Stimulated activated CD4-positive, alpha-beta T cell treated with anti-CD3 and anti-CD28 coated beads, Interleukin-15, amount 100 ng/mL, for 48 hours (primary cell): ENCODE measurements around the gene DAPK1.

Experiments
- DNase-seq, 2 donors: peaks; one replicate each; pipeline ENCODE4 v3.0.0-alpha.2; 2020; ENCODE audit warnings: low read depth in 2 of 2

The DAPK1 gene

DNA sequence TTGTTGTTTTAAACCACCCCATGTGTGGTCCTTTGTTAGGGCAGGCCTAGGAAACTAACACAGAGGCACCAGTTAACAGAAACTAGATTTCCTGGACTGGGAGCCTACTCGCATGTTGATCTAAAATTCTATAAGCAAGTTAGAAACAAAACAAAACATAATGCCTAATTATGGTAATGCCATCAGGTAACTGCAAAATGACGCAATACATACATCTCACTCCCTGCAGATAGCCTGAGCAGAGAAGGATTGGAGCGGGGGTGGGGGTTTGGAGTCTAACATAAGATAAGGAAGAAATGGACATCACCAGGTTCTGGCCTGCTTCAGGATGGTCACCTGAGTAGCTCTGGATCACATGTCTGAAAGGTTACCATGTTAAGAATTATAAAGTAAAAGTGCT lies 114.9 kb downstream of the DAPK1 start:
- DNase-seq: no peak

DNA sequence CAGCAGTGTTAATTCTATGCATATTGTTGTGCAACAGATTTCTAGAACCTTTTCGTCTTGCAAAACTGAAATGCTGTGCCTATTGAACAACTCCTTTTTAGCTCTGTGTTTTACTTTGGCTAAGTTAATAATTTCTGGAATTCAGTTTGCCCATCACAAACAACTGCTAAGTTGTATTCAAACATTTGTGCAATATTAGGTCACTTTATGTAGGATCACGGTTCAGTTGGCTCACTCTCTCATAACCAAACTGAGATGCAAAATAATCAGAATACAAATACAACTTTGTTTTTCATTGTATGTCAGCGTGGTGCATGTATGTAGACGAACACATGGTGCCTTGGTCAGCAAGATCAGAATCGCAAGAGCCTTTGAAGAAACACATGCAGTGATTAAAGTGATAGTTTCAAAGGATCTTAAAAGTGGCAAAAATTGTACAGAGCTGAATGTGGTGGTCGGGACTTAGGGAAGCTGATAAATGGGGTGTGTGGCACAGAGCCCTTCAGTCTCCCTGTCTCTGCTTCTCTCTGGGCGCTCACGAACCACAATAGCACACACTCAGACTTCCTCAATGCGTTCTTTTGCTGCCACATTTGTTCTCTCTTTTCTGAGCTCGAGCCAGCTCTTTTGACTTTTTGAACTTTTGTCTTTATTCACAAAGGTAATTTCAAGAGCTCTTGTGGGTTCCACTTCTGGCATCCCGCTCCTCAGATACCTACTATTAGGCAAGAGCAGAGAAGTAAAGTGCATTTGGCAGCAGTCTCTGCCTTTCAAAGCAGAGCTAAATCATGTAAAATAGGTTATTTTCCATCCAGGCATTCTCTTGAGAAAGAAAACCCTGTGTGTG lies 115.8 kb downstream of the DAPK1 start:
- no peak for DNase-seq

DNA sequence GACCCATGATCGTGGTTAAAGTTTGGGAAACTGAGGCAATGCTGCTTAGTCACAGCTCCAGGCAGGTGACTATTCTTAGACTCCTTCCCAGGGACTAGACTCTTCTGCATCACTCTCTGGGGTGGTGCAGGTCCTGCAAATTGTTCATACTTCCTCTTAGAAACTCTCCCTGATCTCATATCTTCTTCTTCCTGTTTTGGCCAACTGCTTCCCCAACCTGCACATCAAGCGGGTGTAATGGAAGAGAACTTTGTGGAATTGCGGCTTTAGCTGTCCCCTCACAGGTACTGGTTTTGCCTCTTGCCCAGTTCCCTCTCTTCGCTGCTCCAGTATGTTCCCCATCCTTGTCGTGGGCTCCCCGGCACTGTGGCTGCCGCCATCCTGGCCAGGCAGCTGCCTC lies 116.7 kb downstream of the DAPK1 start:
- DNase-seq: no peak

GRCh38 chr9:87615136-87615535 lies 117.5 kb downstream of the DAPK1 start:
- no peak for DNase-seq

GRCh38 chr9:87615547-87616148 lies 118.0 kb downstream of the DAPK1 start:
- no peak for DNase-seq

- no peak for DNase-seq
These were observed 120.6 kb downstream of the DAPK1 start for GRCh38 chr9:87618226-87618625.

DNA sequence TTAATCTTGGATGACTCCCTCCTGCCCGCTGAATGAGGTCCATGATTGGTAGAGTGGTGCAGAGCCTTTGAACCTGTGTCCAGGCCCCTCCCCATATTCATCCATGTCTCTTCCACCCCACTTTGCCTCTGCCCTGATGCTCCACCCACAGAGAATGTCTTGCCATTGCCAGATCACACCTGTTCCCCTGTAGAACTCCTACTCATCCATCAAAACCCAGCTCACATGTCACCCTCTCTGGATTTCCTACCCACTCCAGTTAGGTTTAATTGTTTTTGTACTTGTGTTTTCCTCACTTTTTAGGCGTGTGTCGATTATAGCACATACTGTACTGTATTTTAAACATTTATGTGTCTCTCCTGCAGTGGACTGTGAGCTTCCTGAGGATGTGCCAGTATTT lies 121.3 kb downstream of the DAPK1 start:
- no peak for DNase-seq

- no peak for DNase-seq
These were observed 121.7 kb downstream of the DAPK1 start for GRCh38 chr9:87619346-87619745.

DNA sequence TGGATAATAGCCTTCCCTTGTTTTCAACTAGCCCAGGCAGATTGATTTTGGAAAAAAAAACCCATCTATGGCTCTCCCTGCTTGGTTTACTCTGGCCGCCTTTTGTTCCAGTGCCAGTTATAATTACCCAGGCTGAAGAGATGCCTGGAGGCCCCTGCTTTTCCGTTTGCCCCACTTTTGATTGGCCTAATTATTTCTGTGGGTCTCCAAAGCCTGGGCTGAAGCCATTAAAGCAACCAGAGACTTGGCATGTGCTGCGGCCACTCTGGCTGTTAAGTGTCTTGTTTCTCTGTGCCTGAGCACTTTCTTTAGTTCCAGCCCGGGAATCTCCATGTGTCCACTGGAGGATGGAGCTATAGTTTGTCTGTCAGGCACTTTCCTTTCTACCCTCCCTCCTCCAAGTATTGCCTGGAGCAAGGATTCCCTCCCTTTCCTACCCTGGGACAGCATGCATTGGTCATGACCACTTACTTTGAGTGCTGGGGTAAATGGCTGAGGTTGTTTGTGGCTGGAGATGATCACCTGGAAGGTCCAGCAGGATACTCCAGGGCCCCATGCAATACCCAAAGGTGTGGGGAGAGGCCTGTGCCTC lies 123.2 kb downstream of the DAPK1 start:
- DNase-seq: no peak

DNA sequence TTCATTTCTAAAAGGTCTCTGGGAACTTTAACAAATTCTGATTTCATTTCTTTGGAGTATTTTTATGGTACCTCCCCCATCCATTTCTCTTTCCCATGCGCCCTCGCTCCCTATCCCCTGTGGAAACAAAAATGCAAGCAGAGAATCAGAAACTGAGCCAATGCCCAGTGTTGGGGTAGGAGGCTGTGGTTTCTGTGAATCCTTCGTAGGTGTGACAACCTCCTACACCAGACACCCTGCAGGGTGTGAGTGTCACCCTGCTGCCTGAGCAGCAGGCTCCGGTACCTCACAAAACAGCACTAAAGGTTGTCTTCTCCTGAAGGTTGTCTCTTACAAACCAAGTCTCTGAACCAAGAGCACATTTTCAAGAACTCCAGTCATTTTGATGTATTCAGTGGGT lies 124.4 kb downstream of the DAPK1 start:
- no peak for DNase-seq

DNA sequence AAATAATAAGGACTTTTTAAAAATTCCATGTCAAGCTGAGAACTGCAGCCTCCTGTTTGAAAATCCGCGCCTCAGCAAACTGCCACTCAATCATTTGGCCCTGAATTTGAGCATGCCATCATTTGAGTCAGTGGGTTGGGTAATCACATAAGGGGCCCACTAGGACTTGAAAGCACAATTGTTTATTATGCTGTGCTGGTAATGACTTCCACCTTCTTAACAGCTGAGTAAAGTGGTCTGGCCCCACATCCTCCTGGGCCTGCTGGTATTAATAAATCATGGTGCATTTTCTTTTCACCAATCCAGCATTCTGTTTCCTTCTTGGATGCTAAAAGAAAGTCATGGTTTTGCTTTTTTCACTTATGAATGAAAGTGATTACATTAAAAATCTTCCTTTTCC lies 125.3 kb downstream of the DAPK1 start:
- no peak for DNase-seq

DNA sequence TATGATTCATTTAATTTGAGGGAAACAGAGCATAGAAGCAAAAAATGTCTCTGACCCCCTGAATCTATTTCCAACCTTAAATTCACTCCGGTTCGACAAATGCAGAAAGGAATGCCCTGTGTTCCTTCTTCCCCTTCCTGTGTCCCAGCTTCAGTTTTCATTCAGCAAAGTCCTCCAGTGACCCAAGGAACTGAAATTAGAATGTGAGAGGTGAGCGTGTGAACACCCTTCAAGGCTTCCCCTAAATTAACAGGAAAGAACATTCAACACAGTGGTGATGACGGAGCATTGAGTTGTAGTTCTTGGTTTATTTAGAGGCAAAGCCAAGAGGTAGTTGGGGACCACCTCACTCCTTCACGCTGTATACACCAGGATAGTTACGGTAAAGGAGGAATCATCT lies 130.7 kb downstream of the DAPK1 start:
- DNase-seq: no peak

DNA sequence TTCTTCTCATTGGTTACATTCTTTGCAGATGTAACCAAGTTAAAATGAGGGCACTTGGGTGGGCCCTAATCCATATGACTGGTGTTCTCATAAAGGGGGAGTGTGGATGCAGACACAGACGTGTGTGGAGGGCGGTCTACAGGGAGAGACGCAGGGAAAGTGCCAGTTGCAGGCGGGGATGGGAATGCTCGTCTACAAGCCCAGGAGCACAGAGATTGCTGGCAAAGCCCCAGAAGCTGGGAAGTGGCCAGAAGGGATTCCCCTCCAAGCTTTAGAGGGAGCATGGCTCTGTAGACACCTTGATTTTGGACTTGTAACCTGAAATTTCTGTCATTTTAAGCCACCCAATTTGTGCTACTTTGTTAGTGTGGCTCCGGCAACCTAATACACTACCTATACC lies 131.4 kb downstream of the DAPK1 start:
- DNase-seq: no peak

GRCh38 chr9:87630266-87630665 lies 132.6 kb downstream of the DAPK1 start:
- no peak for DNase-seq

DNA sequence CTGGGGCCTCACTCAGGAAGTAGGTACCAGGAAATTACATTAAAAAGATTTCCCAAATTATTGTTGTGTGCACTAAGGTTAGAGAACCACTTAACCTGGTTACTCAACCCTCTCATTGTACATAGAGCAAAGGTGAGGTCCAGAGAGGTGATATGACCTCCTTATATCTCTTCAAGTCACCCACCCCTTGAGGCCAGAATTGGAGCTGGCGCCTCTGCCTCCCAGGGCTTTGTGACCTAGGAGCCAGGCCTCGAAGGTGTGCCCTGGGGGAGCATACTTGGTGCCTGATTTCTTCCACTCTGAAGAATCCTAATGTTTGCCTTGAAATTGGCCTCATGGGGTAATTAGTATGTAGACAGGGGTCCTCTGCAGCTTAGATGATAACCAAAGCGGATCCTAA lies 133.2 kb downstream of the DAPK1 start:
- no peak for DNase-seq

DNA sequence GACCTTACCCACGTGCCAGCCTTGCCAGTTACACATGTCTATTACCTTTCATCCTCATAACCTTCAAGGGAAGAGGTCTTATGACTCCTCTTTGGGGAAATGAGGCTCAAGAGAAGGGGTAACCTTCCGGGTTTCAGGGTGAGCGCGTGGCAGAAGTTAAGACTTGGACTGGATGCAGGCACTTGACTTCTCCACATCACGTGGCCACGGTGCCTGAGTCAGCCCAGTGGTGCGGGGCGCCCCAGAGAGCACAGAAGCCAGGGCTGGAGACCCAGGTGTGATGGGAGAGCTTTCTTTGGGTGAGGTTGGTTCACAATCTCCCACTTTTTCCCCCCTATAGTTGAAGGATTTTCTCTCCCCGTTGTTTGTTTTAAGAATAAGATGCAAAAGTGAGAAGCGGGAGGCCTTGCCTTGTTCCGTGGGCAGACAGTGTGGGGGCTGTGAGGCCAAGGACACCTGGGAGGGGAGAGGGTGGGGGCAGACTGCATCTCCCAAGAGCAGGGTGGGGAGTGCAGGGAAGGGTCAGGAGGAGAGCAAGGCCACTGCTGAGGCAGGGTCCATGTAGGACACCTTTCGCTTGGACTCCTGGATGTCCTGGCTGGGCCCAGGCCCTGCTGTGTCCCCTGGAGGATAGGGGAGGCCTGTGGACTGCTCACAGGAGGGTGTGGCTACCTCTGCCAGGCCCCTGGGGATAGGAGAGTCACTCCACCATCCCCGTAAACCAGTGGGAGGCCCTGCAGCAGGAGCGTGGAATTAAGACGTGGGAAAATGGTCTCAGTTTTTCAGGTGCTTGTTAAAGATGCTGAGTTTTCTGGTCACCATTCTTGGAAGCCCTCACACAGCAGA lies 138.2 kb downstream of the DAPK1 start:
- DNase-seq: no peak

- DNase-seq: no peak
These were observed 140.6 kb downstream of the DAPK1 start for GRCh38 chr9:87638292-87638691.

DNA sequence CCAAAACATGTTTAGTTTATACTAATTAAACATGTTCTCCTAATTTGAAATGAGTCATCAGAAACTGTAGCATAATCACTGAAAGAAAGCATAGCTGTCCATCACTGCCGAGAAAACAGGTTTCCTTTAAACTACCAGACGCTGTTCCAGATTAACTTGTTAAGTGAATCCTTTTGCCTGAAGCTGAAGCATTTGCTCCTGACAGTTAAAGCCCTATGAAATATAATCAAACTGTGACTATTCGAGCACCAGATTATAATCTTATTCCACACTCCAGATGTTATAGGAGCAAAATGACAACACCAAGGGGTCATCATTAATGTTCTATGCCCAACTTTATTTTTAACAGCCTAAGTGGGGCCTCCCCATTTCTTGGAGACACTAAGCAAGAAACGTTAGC lies 142.3 kb downstream of the DAPK1 start:
- no peak for DNase-seq

DNA sequence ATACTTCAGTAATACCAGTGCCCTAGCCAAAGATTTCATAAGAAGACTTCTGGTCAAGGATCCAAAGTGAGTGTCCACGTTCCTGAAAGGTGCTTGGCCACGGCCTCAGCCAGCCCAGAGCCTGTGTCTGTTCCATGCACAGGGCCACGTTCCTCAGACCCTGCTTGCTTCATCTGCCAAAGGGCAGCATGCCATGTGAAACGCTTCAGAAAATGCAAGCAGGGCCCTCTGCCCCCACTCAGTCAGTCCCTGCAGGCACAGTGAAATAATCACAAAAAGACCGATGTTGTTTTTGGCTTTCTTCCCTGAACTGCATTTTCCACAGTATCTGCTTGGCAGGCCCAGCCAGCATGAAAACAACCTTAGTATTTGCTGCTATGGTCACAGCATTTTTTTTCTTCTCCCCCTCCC lies 142.7 kb downstream of the DAPK1 start:
- DNase-seq: no peak

DNA sequence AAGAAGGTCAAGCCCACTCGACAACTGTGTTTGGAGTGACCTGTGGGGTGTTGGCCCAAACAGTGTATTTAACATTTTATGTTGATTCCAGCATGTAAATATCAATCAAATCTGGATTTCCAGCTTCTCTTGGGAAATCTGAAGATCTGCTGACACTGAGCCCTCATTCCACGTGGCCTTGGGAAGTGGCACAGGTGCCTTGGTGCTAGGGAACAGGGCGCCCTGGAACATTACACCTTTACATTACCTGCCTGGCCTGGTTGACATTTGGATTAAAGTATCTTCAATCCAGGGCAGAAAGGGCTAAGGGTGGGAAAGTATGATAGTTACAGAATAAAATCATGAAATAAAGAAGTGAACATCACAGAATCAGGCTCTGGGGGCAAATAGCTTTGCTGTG lies 143.4 kb downstream of the DAPK1 start:
- DNase-seq: no peak

DNA sequence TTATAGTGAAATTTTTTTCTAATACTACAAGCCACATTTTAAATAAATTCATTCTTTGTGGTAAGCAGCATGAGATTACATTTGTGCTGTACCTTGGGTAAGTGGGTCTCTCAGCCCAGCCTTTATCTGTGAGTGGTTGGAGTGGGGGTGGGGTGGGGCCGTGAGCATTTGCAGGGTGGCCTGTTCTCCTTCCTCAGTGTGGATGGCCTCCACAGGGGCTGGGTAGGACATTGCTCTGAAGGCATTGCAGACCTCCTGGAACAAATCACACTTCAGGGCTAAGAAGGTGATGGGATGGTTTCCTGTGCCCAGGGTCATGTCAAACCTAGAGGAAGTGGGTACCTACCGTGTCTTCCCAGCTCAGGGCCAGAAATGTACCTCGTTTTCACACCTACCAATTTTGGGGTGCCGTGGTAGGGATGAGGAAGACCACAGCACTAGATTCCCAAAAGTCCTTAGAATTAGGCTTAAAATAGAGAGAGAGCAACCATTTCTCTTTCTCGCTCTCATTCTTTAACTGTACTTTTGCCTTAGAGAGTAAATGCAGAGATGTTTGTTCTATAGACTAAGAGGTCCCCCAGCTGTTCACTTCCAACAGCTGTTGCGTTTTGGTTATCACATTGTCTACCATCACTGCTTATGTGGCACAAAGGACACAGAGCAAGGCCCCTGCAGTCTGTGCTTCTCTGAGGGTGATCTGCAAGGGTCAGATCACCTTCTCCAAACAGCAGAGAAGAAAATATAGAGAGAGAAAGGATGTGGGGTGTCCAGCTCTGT lies 144.9 kb downstream of the DAPK1 start:
- DNase-seq: no peak
